ENCODE measurements around the gene KCNQ5. TPM values are rescaled to one million over a fixed set of nuclear protein-coding genes. Genes with fewer than 3 reads are reported as not detected.

The KCNQ5 gene
- total RNA-seq, 1 experiment from 2014 or later = 0.07 TPM

GRCh38 chr6:73032586-73032985, 410.7 kb downstream of the KCNQ5 start:
- no peak overlapping the region for H2BK20ac ChIP-seq (ENCODE audit: low read depth, low read length, poor library complexity, severe bottlenecking)
- H2BK15ac ChIP-seq (ENCODE audit: low read depth, low read length) = no peak overlapping the region
- no peaks in the 10 kb centered on the region for H3K27me3 ChIP-seq (ENCODE audit: insufficient read depth, low read length)
- H3K36me3 Mint-ChIP-seq (ENCODE audit: insufficient read depth in 1 of 3, low read depth in 3 of 3) = no peaks in the 10 kb centered on the region
- no peaks in the 10 kb centered on the region for H4K20me1 ChIP-seq (ENCODE audit: control insufficient read depth, insufficient read depth, insufficient read length)
- no peak overlapping the region for H2AFZ ChIP-seq (ENCODE audit: low read length)
- peaks cover 19% of the 10 kb centered on the region in 2 experiments for H3K4me1 Mint-ChIP-seq
- H4K91ac ChIP-seq (ENCODE audit: insufficient read length, low read depth, low read length) = no peak overlapping the region
- no peak overlapping the region for H3K27ac Mint-ChIP-seq
- TF ChIP-seq, protein P1, sequence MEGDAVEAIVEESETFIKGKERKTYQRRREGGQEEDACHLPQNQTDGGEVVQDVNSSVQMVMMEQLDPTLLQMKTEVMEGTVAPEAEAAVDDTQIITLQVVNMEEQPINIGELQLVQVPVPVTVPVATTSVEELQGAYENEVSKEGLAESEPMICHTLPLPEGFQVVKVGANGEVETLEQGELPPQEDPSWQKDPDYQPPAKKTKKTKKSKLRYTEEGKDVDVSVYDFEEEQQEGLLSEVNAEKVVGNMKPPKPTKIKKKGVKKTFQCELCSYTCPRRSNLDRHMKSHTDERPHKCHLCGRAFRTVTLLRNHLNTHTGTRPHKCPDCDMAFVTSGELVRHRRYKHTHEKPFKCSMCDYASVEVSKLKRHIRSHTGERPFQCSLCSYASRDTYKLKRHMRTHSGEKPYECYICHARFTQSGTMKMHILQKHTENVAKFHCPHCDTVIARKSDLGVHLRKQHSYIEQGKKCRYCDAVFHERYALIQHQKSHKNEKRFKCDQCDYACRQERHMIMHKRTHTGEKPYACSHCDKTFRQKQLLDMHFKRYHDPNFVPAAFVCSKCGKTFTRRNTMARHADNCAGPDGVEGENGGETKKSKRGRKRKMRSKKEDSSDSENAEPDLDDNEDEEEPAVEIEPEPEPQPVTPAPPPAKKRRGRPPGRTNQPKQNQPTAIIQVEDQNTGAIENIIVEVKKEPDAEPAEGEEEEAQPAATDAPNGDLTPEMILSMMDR (conservative IDR thresholded peaks at IDR 0.05) = no peak
- H3K9me3 Mint-ChIP-seq = no peaks in the 10 kb centered on the region
- no peak overlapping the region for H2BK5ac ChIP-seq (ENCODE audit: insufficient read length, low read length)
- H2BK12ac ChIP-seq (ENCODE audit: insufficient read length, low read depth, low read length) = no peak overlapping the region
- H3K9me3 ChIP-seq (ENCODE audit: control insufficient read depth, low read depth, low read length) = no peaks in the 10 kb centered on the region
- WGBS (ENCODE audit: extremely low coverage, insufficient read length, low lambda C conversion rate) = no CpG with 5 or more reads among the region's 2 CpGs
- H3K79me2 ChIP-seq (ENCODE audit: insufficient read depth, low read length) = no peaks in the 10 kb centered on the region
- no peaks in the 10 kb centered on the region for H3K79me1 ChIP-seq (ENCODE audit: insufficient read depth, low read depth, low read length, poor library complexity, severe bottlenecking)
- no peak overlapping the region for H3K18ac ChIP-seq (ENCODE audit: insufficient read length, low read depth, low read length)
- H4K8ac ChIP-seq (replicated peaks; ENCODE audit: insufficient read length, low read depth, low read length) = no peak overlapping the region
- no peaks in the 10 kb centered on the region; the same call in 1 of the 2 replicates for H3K4me1 ChIP-seq (ENCODE audit: insufficient read depth, low read length)
- H3K4me3 Mint-ChIP-seq = no peak overlapping the region
- H3K23ac ChIP-seq (ENCODE audit: insufficient read length, low read depth, low read length) = no peak overlapping the region
- no peak overlapping the region for H3K27ac ChIP-seq (ENCODE audit: insufficient read length, low read depth, low read length)
- H2BK120ac ChIP-seq (ENCODE audit: low read depth, low read length, poor library complexity, severe bottlenecking) = no peak overlapping the region
- H3K4ac ChIP-seq (ENCODE audit: low read depth, low read length) = no peak overlapping the region
- no peaks in the 10 kb centered on the region; the same call in 1 of the 2 replicates for H3K27me3 Mint-ChIP-seq (ENCODE audit: low read depth)
- H3K4me2 ChIP-seq (ENCODE audit: insufficient read depth, insufficient read length, low read length) = no peak overlapping the region
- no peaks in the 10 kb centered on the region for H3K23me2 ChIP-seq (ENCODE audit: insufficient read length, low read depth, low read length, poor library complexity, severe bottlenecking)
- H3K9ac ChIP-seq (ENCODE audit: extremely low read depth, insufficient read length, low read length) = no peak overlapping the region
- H4K5ac ChIP-seq (ENCODE audit: insufficient read length, low read depth, low read length) = no peak overlapping the region
- H3K14ac ChIP-seq (ENCODE audit: insufficient read depth, low read length) = no peak overlapping the region
- no peak overlapping the region for H3T11ph ChIP-seq (ENCODE audit: low read length)
- H2AK5ac ChIP-seq (ENCODE audit: insufficient read length, low read length) = no peak overlapping the region
- no peak overlapping the region for H3K56ac ChIP-seq (ENCODE audit: insufficient read length, low read depth, low read length)
- no peak for DNase-seq

All from H9 (cell line).